GM12801 (cell line): Measurements from ENCODE around the gene C14orf39.

Experiments
- TF ChIP-seq, protein P1 (sequence below): IDR thresholded peaks from one replicate; pipeline ENCODE4 v1.5.1; 2011; ENCODE audit warnings: control low read depth; ENCODE audit not compliant: insufficient read length; ENCODE audit errors: extremely low read depth

Gene C14orf39

DNA sequence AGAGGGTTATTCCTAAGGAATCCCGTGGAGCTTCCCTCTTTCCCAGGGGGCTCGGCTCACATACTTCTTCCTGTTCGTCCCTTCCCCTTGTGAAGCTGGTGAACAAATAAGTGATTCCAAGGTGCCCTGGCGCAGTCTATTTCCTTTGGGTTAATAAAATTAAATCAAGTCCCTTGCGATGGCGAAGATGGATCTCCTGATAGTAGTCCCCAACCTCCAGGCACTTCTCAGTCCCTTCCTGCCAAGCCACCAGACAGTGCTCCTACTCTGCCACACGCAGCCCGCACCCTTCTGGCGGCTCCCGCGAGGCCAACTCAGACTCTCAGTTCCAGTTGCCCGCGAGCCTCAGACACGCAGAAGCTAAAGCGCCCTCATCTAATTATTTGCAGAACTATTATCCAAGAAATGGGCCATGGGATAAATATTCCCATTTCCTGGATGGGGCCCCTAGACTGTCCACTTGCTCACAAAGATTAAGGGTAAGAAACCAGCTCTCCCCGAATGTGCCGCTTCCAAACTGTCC is 20.7 kb upstream of the C14orf39 start:
- TF ChIP-seq, protein P1, sequence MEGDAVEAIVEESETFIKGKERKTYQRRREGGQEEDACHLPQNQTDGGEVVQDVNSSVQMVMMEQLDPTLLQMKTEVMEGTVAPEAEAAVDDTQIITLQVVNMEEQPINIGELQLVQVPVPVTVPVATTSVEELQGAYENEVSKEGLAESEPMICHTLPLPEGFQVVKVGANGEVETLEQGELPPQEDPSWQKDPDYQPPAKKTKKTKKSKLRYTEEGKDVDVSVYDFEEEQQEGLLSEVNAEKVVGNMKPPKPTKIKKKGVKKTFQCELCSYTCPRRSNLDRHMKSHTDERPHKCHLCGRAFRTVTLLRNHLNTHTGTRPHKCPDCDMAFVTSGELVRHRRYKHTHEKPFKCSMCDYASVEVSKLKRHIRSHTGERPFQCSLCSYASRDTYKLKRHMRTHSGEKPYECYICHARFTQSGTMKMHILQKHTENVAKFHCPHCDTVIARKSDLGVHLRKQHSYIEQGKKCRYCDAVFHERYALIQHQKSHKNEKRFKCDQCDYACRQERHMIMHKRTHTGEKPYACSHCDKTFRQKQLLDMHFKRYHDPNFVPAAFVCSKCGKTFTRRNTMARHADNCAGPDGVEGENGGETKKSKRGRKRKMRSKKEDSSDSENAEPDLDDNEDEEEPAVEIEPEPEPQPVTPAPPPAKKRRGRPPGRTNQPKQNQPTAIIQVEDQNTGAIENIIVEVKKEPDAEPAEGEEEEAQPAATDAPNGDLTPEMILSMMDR, result no peak

DNA sequence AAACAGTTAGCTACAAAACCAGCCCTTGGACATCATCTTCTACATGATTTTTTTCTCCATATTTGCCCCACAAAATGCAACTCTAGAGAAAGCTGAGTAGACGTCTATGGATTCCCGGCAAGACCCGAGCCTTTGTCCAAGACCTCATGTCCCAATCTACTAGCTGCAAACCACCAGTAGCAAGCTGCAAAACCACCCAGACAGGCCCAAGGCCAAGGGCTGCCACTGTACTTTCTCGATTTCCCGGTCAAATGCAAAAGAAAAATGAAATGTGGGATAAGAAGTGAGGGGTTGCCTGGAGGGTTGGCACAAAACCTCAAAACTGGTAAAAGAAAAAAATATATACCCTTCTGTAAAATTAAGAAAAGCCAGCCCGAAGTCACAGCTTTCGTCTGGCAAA is 20.1 kb upstream of the C14orf39 start:
- TF ChIP-seq, protein P1, result no peak

DNA sequence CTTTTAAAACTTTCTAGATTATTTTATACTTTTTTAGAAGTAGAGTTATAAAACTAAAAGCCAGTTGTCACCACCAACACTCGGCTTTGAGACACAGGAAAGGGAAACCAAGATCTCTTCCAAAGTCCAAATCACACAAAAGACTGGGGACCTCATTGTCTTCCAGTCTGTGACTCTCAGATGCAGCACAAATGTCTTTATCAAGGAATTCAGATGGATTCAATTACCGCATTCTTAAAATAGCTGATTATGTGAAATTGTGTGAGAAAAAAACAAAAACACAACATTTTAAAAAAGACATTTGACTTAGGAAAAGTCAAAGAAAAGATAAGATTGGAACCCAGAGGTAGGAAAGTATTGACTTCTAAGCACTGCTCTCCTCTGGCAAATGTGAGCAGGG is 19.6 kb upstream of the C14orf39 start:
- TF ChIP-seq, protein P1, result no peak

DNA sequence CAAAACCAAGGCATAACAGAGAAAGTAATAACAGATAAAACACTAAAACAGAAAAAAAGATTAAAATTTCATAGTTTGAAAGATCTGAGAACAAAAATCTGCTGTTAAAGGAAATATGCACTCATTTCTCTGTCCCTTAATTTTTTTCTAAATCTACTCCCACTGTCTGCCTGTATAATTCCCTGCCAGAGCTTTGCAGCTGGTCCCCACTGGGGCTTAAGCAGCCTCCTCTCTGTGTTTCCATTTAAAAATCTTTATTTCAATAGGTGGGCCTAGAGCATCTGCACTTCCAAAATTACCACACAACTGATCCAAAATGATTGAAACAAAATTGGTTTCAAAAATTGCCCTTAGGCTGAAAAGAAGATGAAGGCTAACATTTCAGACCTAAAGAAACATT is 16.7 kb upstream of the C14orf39 start:
- TF ChIP-seq, protein P1, result no peak

DNA sequence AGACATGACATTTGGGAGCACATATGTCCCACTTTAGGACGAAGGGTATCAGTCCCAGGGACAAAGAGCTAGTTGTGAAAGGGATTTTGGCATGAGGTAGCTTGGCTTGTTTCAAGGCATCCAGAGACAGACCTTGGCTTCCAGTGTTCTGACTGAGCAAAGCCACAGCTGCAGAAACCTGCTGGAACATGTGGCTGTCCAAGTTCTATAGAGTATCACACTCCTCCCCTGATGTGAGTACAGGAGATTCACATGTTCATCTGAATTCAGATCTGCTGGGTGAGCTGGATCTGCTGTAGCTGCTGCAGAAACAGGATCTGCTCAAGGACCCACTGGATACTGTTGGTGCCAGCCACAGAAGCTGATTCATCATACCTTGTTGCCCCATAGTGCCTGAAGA is 10.1 kb upstream of the C14orf39 start:
- TF ChIP-seq, protein P1, result no peak

DNA sequence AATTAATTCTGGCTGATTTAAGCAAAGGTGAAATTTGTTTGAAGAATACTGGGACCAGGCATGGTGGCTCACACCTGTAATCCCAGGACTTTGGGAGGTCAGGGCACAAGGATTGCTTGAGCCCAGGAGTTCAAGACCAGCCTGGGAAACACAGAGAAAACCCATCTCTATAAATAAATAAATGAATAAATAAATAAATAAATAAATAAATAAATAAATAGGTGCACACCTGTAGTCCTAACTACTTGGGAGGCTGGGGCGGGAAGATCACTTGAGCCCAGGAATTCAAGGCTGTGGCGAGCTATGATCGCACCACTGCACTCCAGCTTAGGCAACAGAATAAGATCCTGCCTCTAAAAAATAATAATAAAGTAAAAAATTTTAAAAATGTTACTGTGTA is 4.4 kb upstream of the C14orf39 start:
- TF ChIP-seq, protein P1, result no peak

DNA sequence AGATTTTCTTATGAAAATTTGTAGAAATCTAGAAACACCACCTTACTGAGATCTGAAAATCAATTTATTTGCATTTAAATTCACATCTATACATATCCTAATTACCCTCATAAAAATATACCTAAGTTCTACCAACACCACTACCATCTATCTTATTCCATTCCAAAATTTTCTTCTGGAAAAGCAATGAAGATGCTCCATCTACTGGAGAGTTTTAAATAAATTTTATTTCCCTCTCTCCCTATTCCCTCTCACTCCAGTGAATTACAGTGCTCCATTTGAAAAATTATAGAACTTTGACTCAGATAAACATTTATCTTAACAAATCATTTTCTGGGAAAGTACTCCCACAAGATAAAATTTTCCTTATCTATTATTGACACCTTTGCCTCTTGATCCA is 2.3 kb upstream of the C14orf39 start:
- TF ChIP-seq, protein P1, result no peak

DNA sequence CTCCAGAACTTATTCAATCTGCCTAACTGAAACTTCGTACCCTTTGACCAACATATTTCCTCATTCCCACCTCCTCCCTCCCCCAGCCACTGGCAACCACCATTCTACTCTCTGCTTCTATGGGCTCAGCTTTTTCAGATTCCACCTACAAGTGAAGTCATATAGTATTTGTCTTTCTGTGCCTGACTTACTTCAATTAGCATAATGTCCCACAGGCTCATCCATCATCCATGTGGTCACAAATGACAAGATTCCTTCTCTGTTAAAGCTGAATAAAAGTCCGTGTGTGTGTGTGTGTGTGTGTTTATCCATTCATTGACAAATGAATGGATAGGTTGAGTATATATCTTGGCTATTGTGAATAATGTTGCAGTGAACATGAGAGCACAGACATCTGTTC is 1.3 kb upstream of the C14orf39 start:
- TF ChIP-seq, protein P1, result no peak
